T-helper 1 cell treated with Interleukin-12 subunit alpha and Interleukin-12 subunit beta and Interleukin-4 antibody, amounts not matched to agents 30 μg/mL and 1 μg/mL, for 36 hours (primary cell): ENCODE measurements around the gene SMIM10L1.

ENCODE experiments used
- H3K27ac Mint-ChIP-seq: one replicate; pipeline ENCODE4 v1.8.0; 2021; ENCODE audit warnings: mild to moderate bottlenecking, mixed read lengths
- H3K27me3 Mint-ChIP-seq: one replicate; pipeline ENCODE4 v1.8.0; 2021; ENCODE audit warnings: low read depth, mixed read lengths
- H3K36me3 Mint-ChIP-seq: one replicate; pipeline ENCODE4 v1.8.0; 2021; ENCODE audit warnings: low read depth, mixed read lengths
- H3K4me1 Mint-ChIP-seq: one replicate; pipeline ENCODE4 v1.8.0; 2021; ENCODE audit warnings: low read depth, mixed read lengths
- H3K4me3 Mint-ChIP-seq: one replicate; pipeline ENCODE4 v1.8.0; 2021; ENCODE audit warnings: mild to moderate bottlenecking, moderate library complexity, mixed read lengths
- H3K9me3 Mint-ChIP-seq: one replicate; pipeline ENCODE4 v1.8.0; 2021; ENCODE audit warnings: mixed read lengths

SMIM10L1 gene

GRCh38 chr12:11164384-11164783 is 6.6 kb upstream of the SMIM10L1 start:
- Mint-ChIP-seq H3K9me3 (no peaks in the 10 kb centered on the region), H3K27ac (no peak overlapping the region), H3K4me1 (peaks cover 28% of the 10 kb centered on the region), H3K36me3 (peaks cover 37% of the 10 kb centered on the region), H3K27me3 (no peaks in the 10 kb centered on the region), H3K4me3 (no peak overlapping the region)

GRCh38 chr12:11166300-11166699 is 4.7 kb upstream of the SMIM10L1 start:
- peaks cover 36% of the 10 kb centered on the region for H3K36me3 Mint-ChIP-seq
- H3K9me3 Mint-ChIP-seq: no peaks in the 10 kb centered on the region
- no peak overlapping the region for H3K4me3 Mint-ChIP-seq
- H3K4me1 Mint-ChIP-seq: peaks cover 36% of the 10 kb centered on the region
- no peak overlapping the region for H3K27ac Mint-ChIP-seq
- H3K27me3 Mint-ChIP-seq: no peaks in the 10 kb centered on the region

GRCh38 chr12:11170810-11171144 is 217 bp upstream of the SMIM10L1 start:
- H3K4me3 Mint-ChIP-seq: peak overlapping the region; percentile 98
- H3K4me1 Mint-ChIP-seq: peaks cover 42% of the 10 kb centered on the region
- H3K9me3 Mint-ChIP-seq: no peaks in the 10 kb centered on the region
- peaks cover 38% of the 10 kb centered on the region for H3K36me3 Mint-ChIP-seq
- no peaks in the 10 kb centered on the region for H3K27me3 Mint-ChIP-seq
- H3K27ac Mint-ChIP-seq: peak overlapping the region; percentile 98

DNA sequence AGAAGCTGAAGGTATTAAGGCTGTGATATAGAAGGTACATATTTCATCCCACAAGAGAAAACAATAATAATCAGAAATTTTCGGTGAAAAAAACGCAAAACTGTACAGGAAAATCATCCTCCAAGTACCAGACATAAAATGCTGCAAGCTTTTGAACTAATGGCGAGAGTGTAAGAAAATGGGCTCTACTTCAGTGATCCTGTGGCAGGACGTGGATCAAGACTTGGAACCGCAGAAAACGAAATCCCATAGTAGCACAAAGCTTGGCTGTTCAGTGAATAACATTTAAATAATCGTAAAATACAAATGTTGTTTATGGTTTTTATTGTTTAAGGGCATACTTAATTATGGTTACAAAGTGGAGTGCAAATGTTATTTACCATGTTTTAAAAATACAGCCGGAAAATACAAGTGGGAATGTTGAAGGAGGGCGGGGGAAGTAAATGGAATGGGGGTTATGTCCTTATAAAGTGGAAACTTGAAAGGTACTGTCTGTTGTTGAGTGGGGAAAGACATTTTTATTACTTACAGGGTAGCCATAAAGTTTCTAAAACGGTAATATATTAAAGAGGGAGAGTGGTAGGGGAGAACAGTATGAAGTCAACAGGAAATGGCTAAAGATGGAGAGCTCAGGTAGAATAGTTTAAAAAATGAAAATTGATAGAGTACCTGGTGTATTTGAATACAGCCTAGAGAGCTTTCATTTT is 1.1 kb downstream of the SMIM10L1 start:
- H3K27me3 Mint-ChIP-seq: no peaks in the 10 kb centered on the region
- peak overlapping the region; percentile 98 for H3K4me3 Mint-ChIP-seq
- H3K27ac Mint-ChIP-seq: peak overlapping the region; percentile 98

DNA sequence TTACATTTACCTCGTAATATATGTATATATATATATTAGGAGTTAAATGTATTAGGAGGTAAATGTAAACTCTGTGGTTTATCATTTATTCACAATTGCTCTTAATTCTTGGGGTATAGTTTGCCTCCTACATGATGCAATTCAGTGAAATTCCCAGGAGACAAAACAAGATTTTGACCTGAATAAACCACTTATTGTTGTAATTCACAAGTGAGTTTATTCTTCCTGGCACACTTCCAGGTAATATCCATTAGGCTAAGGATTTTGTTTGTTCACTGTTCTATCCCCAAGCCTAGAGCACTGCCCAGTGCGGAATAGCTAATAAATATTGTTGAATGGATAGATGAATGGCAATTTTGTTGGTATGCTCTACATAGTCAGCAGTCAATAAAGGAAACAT is 3.0 kb downstream of the SMIM10L1 start:
- H3K36me3 Mint-ChIP-seq: peaks cover 34% of the 10 kb centered on the region
- H3K27ac Mint-ChIP-seq: no peak overlapping the region
- peaks cover 26% of the 10 kb centered on the region for H3K4me1 Mint-ChIP-seq
- H3K27me3 Mint-ChIP-seq: no peaks in the 10 kb centered on the region
- H3K9me3 Mint-ChIP-seq: no peaks in the 10 kb centered on the region
- no peak overlapping the region for H3K4me3 Mint-ChIP-seq

More for the DNA sequence above, 1.1 kb downstream of the SMIM10L1 start:
- Mint-ChIP-seq H3K36me3 (peaks cover 35% of the 10 kb centered on the region), H3K9me3 (no peaks in the 10 kb centered on the region), H3K4me1 (peaks cover 35% of the 10 kb centered on the region)

DNA sequence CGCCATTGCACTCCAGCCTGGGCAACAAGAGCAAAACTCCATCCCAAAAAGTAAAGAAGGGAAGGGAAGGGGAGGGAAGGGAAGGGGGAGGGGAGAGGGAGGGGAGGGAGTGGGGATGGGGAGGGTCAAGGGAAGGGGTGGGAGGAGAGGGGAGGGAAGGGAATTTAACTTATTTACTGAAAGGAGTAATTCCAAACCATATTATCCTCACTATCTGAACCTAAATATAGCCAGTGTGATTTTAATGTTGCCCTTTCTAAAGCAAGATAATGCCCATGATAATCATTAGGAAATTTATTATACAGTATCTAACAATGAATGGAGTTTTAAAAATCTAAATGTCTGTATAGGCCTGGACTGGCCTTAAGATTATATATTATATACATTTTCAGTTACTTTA is 7.3 kb downstream of the SMIM10L1 start:
- Mint-ChIP-seq H3K36me3 (peaks cover 20% of the 10 kb centered on the region), H3K4me3 (no peak overlapping the region), H3K9me3 (no peaks in the 10 kb centered on the region), H3K27ac (no peak overlapping the region), H3K4me1 (peaks cover 10% of the 10 kb centered on the region), H3K27me3 (peaks cover 4% of the 10 kb centered on the region)

- Mint-ChIP-seq H3K27me3 (peaks cover 12% of the 10 kb centered on the region), H3K36me3 (peaks cover 3% of the 10 kb centered on the region), H3K4me3 (no peak overlapping the region), H3K27ac (no peak overlapping the region), H3K9me3 (no peaks in the 10 kb centered on the region), H3K4me1 (peaks cover 3% of the 10 kb centered on the region)
Observed at GRCh38 chr12:11182529-11182928, 11.5 kb downstream of the SMIM10L1 start.

- peaks cover 3% of the 10 kb centered on the region for H3K4me1 Mint-ChIP-seq
- no peak overlapping the region for H3K4me3 Mint-ChIP-seq
- no peak overlapping the region for H3K27ac Mint-ChIP-seq
- peaks cover 12% of the 10 kb centered on the region for H3K27me3 Mint-ChIP-seq
- H3K9me3 Mint-ChIP-seq: no peaks in the 10 kb centered on the region
- no peaks in the 10 kb centered on the region for H3K36me3 Mint-ChIP-seq
Observed at GRCh38 chr12:11183011-11183410, 12.0 kb downstream of the SMIM10L1 start.

DNA sequence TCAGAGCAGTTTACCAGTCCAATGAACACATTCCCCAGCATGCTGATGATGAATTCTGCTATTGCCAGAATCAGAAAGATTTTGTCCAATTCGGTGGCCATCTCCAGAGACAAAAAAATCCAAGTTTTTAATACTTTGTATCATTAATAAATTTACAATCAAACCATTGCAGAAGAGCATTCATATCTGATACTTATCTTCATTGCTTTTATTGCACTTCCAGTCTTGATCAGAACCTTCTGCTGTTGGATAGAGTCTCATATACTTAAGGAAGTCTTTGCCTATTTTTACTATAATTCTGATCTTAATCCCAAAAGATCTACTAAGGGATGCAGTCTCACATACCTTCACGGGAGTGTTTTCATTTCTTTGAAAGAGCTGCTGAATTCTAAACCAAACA is 15.8 kb downstream of the SMIM10L1 start, which contains the start of gene TAS2R42:
Gene TAS2R42, minus strand, starts transcription at position 101 of the 400 bp plus-strand sequence. Its CDS starts 0 bp downstream, at position 101.
- Mint-ChIP-seq H3K4me3 (no peak within 1 kb of the TSS), H3K27me3 (peaks cover 24% of the 10 kb centered on the region), H3K36me3 (peaks cover 3% of the 10 kb centered on the region), H3K9me3 (no peaks in the 10 kb centered on the region), H3K27ac (no peak within 1 kb of the TSS), H3K4me1 (peaks cover 3% of the 10 kb centered on the region)

DNA sequence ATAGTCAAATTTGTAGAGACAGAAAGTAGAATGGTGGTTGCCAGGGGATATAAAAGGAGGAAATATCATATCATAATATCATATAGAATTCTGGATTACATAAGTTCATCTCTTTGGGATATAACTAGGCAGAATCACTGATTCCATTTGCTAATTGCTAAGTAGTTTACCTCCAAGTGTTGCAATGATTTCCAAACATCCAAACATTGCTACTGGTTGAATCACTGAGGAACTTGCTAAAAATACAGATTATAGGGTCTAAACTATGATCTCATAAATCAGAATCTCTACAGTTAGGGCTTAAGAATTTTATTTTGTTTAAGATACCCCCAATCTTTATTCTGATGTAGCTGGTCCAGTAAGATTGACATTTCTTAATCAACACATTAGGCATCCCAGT is 31.8 kb downstream of the SMIM10L1 start:
- no peaks in the 10 kb centered on the region for H3K4me1 Mint-ChIP-seq
- H3K4me3 Mint-ChIP-seq: no peak overlapping the region
- peaks cover 7% of the 10 kb centered on the region for H3K27me3 Mint-ChIP-seq
- no peaks in the 10 kb centered on the region for H3K36me3 Mint-ChIP-seq
- H3K9me3 Mint-ChIP-seq: no peaks in the 10 kb centered on the region
- H3K27ac Mint-ChIP-seq: no peak overlapping the region

- H3K36me3 Mint-ChIP-seq: no peaks in the 10 kb centered on the region
- no peaks in the 10 kb centered on the region for H3K4me1 Mint-ChIP-seq
- H3K4me3 Mint-ChIP-seq: no peak overlapping the region
- no peak overlapping the region for H3K27ac Mint-ChIP-seq
- H3K27me3 Mint-ChIP-seq: peaks cover 7% of the 10 kb centered on the region
- H3K9me3 Mint-ChIP-seq: no peaks in the 10 kb centered on the region
Observed at GRCh38 chr12:11204173-11204572, 33.2 kb downstream of the SMIM10L1 start.

DNA sequence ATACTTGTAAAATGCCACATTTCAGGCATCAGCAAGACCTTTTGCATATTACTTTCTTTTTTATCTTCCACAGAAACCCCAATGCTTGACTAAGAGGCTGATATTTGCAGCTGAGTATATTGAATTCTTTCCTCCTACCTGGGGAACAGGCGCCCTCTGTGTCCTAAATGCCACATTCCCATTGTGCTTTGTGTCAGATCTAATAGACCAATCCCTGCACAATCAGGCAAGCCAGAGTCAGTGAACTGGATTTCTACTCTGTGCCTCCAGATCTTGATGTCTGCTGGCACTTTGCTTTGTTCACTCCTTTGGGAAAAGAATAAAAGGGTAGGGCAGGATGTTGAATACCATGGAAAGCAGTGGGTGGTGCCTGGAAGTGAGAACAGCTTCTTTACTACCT is 38.1 kb downstream of the SMIM10L1 start:
- H3K27me3 Mint-ChIP-seq: no peaks in the 10 kb centered on the region
- no peak overlapping the region for H3K27ac Mint-ChIP-seq
- H3K36me3 Mint-ChIP-seq: no peaks in the 10 kb centered on the region
- no peaks in the 10 kb centered on the region for H3K9me3 Mint-ChIP-seq
- H3K4me1 Mint-ChIP-seq: no peaks in the 10 kb centered on the region
- H3K4me3 Mint-ChIP-seq: no peak overlapping the region
